HUES48 (cell line): Measurements from ENCODE around the gene ATP10A.
A peak's percentile ranks its signal among the peaks of the same experiment; 100 is the strongest.
"Not testable (repeated sequence)": the region's sequence is repeated elsewhere in the genome, so short reads cannot be mapped to it uniquely, and the experiment has no call there.

Experiments
- H3K27ac ChIP-seq: one replicate; pipeline ENCODE4 v1.7.0; 2013; ENCODE audit warnings: low read depth, low read length, inconsistent platforms
- H3K27me3 ChIP-seq: 2 replicates; pipeline ENCODE4 v1.6.1; 2013; ENCODE audit warnings: mild to moderate bottlenecking, low read length; ENCODE audit not compliant: control insufficient read depth, insufficient read depth
- H3K36me3 ChIP-seq: 2 replicates; pipeline ENCODE4 v1.6.1; 2013; ENCODE audit warnings: low read length; ENCODE audit not compliant: control insufficient read depth, insufficient read depth
- H3K4me1 ChIP-seq: 2 replicates; pipeline ENCODE4 v1.6.1; 2013; ENCODE audit warnings: mild to moderate bottlenecking, low read length; ENCODE audit not compliant: control insufficient read depth, insufficient read depth
- H3K4me3 ChIP-seq: 2 replicates; pipeline ENCODE4 v1.5.1; 2013; ENCODE audit warnings: mild to moderate bottlenecking, low read depth, low read length
- H3K9ac ChIP-seq: 2 replicates; pipeline ENCODE4 v1.6.1; 2013; ENCODE audit warnings: mild to moderate bottlenecking, low read depth, low read length, moderate library complexity
- H3K9me3 ChIP-seq: 2 replicates; pipeline ENCODE4 v1.6.1; 2013; ENCODE audit warnings: low read length; ENCODE audit not compliant: control insufficient read depth, insufficient read depth

ATP10A gene

DNA sequence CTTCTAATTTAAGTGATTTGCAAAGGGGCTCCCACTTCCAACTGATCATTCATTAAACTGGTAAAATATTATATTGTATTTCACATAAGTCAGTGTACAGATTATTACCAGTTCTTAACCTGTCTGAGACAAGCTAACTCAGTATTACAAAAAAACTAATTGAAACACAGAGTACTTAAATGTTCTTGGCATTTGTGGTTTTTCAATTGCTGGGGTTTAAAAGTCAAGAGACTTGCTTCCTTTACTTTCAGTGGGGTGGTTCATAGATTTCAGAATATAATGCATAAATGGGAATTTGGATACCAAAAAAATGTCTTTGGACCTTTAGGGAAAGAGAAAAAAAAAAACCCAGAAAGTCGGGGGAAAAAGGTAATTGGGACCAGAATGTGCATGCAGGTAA lies 85.0 kb downstream of the ATP10A start:
- Histone ChIP-seq H3K36me3 (no peaks in the 10 kb centered on the region), H3K27me3 (no peaks in the 10 kb centered on the region), H3K27ac (no peak overlapping the region), H3K9ac (no peak overlapping the region), H3K4me3 (no peak overlapping the region), H3K9me3 (no peaks in the 10 kb centered on the region), H3K4me1 (peaks cover 15% of the 10 kb centered on the region)

GRCh38 chr15:25777037-25777436 lies 86.1 kb downstream of the ATP10A start:
- Histone ChIP-seq H3K9ac (no peak overlapping the region), H3K4me3 (no peak overlapping the region), H3K4me1 (peaks cover 15% of the 10 kb centered on the region), H3K27ac (no peak overlapping the region), H3K36me3 (no peaks in the 10 kb centered on the region), H3K9me3 (no peaks in the 10 kb centered on the region), H3K27me3 (no peaks in the 10 kb centered on the region)

DNA sequence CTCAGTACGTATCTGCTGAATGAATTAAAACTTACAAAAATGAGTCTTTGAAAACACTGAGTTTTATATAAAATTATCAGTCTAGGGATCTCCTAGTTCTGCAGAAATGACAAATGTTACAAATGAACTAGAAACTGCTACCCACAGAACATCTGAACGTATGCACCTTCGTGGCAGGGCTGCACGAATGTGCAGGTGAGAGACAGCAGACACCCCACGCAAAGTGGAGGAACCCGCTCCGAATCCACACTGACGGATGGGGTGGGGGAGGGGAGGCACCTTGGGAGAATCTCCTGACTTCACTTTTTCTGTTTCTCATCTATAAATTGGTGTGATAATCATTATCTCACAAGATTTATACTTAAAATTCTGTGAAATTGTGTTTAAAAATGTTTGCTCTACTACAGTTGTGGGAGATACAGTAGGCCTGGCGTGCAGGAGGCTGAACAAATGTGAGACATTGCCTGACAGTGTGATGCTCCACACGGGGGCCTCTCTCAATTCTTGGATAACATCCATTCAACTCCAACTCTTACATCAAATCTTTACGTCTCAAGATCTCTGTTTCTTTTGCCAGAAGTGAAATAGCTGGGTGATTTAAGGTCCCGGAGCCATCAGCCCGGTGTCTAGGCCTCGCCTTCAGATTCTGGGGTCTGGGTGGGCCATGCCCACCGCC lies 86.9 kb downstream of the ATP10A start:
- H3K36me3 ChIP-seq, result no peaks in the 10 kb centered on the region
- no peaks in the 10 kb centered on the region for H3K9me3 ChIP-seq
- H3K27ac ChIP-seq, result no peak overlapping the region
- H3K4me3 ChIP-seq, result no peak overlapping the region
- no peak overlapping the region for H3K9ac ChIP-seq
- peaks cover 15% of the 10 kb centered on the region for H3K4me1 ChIP-seq
- no peaks in the 10 kb centered on the region for H3K27me3 ChIP-seq

DNA sequence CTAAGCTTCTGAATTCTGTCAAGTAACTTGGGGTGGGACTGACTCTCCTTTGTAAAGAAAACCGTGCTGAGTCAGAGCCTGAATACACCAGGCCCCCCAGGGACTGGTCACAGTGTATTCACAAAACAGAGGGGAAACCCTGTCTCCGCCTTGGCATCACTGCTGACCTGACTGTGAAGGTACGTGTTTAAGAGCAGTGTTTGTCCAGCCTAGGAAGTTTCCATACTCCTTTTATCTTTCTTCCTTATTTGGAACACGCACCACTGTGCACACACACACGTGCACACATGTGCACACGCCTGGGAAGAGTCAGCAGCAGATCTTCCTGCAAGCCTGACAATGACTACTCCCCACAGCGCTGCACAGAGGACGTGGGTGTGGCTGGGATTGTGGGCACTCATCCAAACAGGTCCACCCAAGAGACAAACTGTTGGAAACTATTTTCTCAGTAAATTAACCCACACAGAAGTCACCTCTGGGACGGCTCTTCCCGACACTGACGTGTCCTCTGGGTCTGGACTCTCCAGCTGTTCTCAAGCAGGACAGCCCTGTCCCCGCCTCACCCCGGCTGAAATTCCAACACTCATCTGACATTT lies 87.7 kb downstream of the ATP10A start:
- no peaks in the 10 kb centered on the region for H3K9me3 ChIP-seq
- peaks cover 15% of the 10 kb centered on the region for H3K4me1 ChIP-seq
- H3K4me3 ChIP-seq, result no peak overlapping the region
- no peaks in the 10 kb centered on the region for H3K27me3 ChIP-seq
- no peaks in the 10 kb centered on the region for H3K36me3 ChIP-seq
- H3K27ac ChIP-seq, result peak overlapping the region; percentile 63
- 0 out of 2 replicates have a peak overlapping the region, but pooled peaks have one; percentile 6 for H3K9ac ChIP-seq

DNA sequence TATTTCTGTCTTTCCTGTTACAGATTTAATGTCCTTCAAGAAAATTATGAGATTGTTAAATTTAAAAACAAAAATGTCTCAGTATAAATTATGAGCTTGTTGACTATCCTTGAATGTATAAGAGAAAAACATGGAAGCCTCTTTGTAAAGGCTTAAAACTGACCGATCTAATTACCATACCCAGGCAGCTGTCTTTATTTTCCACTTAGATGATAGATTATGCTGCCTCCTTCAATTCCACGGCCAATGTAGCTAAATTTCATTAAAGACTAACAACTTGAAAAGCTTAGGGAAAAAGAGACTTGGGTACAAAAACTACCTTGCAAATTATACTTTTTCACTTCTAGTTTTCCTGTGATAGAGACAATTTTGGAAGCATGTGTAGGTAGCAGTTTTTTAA lies 88.3 kb downstream of the ATP10A start:
- Histone ChIP-seq H3K4me1 (peaks cover 15% of the 10 kb centered on the region), H3K27ac (peak overlapping the region; percentile 63), H3K9ac (no peak overlapping the region), H3K36me3 (no peaks in the 10 kb centered on the region), H3K27me3 (no peaks in the 10 kb centered on the region), H3K4me3 (no peak overlapping the region), H3K9me3 (no peaks in the 10 kb centered on the region)

- H3K27me3 ChIP-seq, result no peaks in the 10 kb centered on the region
- H3K4me3 ChIP-seq, result no peak overlapping the region
- no peak overlapping the region for H3K9ac ChIP-seq
- no peak overlapping the region for H3K27ac ChIP-seq
- H3K36me3 ChIP-seq, result no peaks in the 10 kb centered on the region
- no peaks in the 10 kb centered on the region for H3K9me3 ChIP-seq
- peaks cover 15% of the 10 kb centered on the region for H3K4me1 ChIP-seq
These were observed 89.9 kb downstream of the ATP10A start for GRCh38 chr15:25773248-25773647.

- Histone ChIP-seq H3K9me3 (no peaks in the 10 kb centered on the region), H3K36me3 (no peaks in the 10 kb centered on the region), H3K4me1 (peaks cover 15% of the 10 kb centered on the region)
These were observed 90.6 kb downstream of the ATP10A start for GRCh38 chr15:25772500-25772899.

GRCh38 chr15:25771736-25772135 lies 91.4 kb downstream of the ATP10A start:
- not testable (repeated sequence) for H3K4me3 ChIP-seq, H3K9me3 ChIP-seq, H3K36me3 ChIP-seq, H3K9ac ChIP-seq, H3K27me3 ChIP-seq, H3K27ac ChIP-seq
- peaks cover 15% of the 10 kb centered on the region for H3K4me1 ChIP-seq

More at GRCh38 chr15:25772500-25772899, 90.6 kb downstream of the ATP10A start:
- no peaks in the 10 kb centered on the region for H3K27me3 ChIP-seq
- H3K27ac ChIP-seq, result no peak overlapping the region
- H3K9ac ChIP-seq, result no peak overlapping the region
- H3K4me3 ChIP-seq, result no peak overlapping the region

- Histone ChIP-seq H3K36me3 (no peaks in the 10 kb centered on the region), H3K27ac (no peak overlapping the region), H3K27me3 (no peaks in the 10 kb centered on the region), H3K4me1 (peaks cover 15% of the 10 kb centered on the region), H3K4me3 (no peak overlapping the region), H3K9me3 (no peaks in the 10 kb centered on the region), H3K9ac (no peak overlapping the region)
These were observed 91.8 kb downstream of the ATP10A start for GRCh38 chr15:25771338-25771706.

DNA sequence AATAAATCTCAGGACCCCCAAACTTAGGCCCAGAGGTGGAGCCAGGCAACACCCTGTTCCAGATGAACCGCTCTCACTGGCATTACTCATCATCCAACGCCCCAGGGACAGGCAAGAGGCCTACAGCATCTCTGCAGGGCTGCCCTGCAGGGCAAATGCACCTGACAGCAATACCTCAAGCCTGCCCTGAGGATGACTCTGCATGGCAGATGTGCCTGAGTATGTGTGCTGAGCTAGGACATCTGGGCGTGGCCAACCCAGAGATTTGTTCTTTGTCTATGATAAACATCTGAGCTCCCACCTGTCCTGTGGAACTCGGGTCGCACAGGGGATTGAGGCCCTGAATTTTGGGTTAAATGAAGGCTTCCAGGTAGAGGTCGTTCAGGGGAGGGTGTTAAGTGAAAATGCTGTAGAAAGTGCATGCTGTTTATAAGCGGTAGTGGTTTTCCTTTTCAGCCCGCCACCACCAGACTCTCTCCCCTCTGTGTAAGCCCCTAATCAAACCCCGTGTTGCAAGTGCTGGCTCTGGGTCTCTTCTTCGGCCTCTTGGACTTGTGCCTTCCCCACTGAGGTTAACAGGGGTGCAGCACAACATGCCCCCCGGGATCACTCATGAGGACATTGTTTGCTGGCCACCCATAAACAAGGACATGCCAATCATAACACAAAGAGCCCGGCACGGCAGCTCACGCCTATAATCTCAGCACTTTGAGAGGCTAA lies 92.3 kb downstream of the ATP10A start:
- Histone ChIP-seq H3K36me3 (no peaks in the 10 kb centered on the region), H3K4me3 (no peak overlapping the region), H3K27ac (no peak overlapping the region), H3K27me3 (no peaks in the 10 kb centered on the region), H3K9me3 (no peaks in the 10 kb centered on the region), H3K9ac (no peak overlapping the region), H3K4me1 (peaks cover 12% of the 10 kb centered on the region)

DNA sequence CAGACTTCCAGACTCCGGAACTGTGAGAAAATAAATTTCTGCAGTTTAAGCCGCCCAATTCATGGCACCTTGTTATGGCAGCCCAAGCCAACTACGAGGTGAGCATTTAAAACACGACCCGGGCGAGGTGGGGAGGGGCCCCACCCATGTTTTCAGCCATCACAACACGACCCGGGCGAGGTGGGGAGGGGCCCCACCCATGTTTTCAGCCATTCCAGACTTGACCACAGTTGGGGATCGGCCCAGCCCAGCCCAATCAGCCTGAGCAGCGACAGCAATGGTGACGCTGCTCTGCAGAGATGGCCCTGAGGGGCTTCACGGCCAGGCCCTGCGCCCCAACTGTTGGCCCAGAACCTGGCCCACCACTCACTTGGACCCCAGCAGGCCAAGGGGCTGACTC lies 93.1 kb downstream of the ATP10A start:
- Histone ChIP-seq H3K4me1 (peaks cover 5% of the 10 kb centered on the region), H3K4me3 (no peak overlapping the region), H3K27me3 (no peaks in the 10 kb centered on the region), H3K9ac (no peak overlapping the region), H3K9me3 (no peaks in the 10 kb centered on the region), H3K27ac (no peak overlapping the region), H3K36me3 (no peaks in the 10 kb centered on the region)
